OCI-LY3 (cell line): ENCODE results near the gene IFIH1.

Experiments used
- EZH2phosphoT487 ChIP-seq: fragments of 200-600 bp; shearing (Covaris generic); IDR thresholded peaks from 2 replicates; pipeline ENCODE4 v1.6.1; 2018; ENCODE audit warnings: antibody characterized with exemption, mixed run types, low read depth
- TF ChIP-seq, protein P1 (sequence below): fragments of 200-600, 300-600 bp; sonication (generic); IDR thresholded peaks from 2 replicates; pipeline ENCODE4 v1.5.1; 2014; ENCODE audit warnings: antibody characterized with exemption, low read length, low read depth

DNA sequence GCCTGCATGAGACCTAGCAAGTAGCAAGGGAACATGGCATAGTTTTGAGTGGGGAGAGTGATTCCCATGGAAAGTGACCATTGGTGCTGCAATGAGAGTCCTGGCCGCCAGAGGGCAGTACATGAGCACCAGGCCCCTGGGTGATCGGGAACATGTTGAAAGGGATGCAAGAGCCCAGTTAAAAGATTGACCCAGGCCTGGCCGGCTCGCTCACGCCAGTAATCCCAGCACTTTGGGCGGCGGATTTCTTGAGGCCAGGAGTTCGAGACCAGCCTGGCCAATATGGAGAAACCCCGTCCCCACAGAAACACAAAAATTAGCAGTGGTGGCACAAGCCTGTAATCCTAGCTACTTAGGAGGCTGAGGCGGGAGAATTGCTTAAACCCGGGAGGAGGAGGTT, 97.4 kb downstream of the IFIH1 start:
- TF ChIP-seq, protein P1, sequence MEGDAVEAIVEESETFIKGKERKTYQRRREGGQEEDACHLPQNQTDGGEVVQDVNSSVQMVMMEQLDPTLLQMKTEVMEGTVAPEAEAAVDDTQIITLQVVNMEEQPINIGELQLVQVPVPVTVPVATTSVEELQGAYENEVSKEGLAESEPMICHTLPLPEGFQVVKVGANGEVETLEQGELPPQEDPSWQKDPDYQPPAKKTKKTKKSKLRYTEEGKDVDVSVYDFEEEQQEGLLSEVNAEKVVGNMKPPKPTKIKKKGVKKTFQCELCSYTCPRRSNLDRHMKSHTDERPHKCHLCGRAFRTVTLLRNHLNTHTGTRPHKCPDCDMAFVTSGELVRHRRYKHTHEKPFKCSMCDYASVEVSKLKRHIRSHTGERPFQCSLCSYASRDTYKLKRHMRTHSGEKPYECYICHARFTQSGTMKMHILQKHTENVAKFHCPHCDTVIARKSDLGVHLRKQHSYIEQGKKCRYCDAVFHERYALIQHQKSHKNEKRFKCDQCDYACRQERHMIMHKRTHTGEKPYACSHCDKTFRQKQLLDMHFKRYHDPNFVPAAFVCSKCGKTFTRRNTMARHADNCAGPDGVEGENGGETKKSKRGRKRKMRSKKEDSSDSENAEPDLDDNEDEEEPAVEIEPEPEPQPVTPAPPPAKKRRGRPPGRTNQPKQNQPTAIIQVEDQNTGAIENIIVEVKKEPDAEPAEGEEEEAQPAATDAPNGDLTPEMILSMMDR: peak; percentile 92
- no peak for TF ChIP-seq EZH2phosphoT487
